HUES48 (cell line): ENCODE data around the gene PRRT1.

Source experiments
- H3K27ac ChIP-seq: one replicate; pipeline ENCODE4 v1.7.0; 2013; ENCODE audit warnings: low read depth, low read length, inconsistent platforms
- H3K27me3 ChIP-seq: 2 replicates; pipeline ENCODE4 v1.6.1; 2013; ENCODE audit warnings: mild to moderate bottlenecking, low read length; ENCODE audit not compliant: control insufficient read depth, insufficient read depth
- H3K36me3 ChIP-seq: 2 replicates; pipeline ENCODE4 v1.6.1; 2013; ENCODE audit warnings: low read length; ENCODE audit not compliant: control insufficient read depth, insufficient read depth
- H3K4me1 ChIP-seq: 2 replicates; pipeline ENCODE4 v1.6.1; 2013; ENCODE audit warnings: mild to moderate bottlenecking, low read length; ENCODE audit not compliant: control insufficient read depth, insufficient read depth
- H3K4me3 ChIP-seq: 2 replicates; pipeline ENCODE4 v1.5.1; 2013; ENCODE audit warnings: mild to moderate bottlenecking, low read depth, low read length
- H3K9ac ChIP-seq: 2 replicates; pipeline ENCODE4 v1.6.1; 2013; ENCODE audit warnings: mild to moderate bottlenecking, low read depth, low read length, moderate library complexity
- H3K9me3 ChIP-seq: 2 replicates; pipeline ENCODE4 v1.6.1; 2013; ENCODE audit warnings: low read length; ENCODE audit not compliant: control insufficient read depth, insufficient read depth

Gene PRRT1

DNA sequence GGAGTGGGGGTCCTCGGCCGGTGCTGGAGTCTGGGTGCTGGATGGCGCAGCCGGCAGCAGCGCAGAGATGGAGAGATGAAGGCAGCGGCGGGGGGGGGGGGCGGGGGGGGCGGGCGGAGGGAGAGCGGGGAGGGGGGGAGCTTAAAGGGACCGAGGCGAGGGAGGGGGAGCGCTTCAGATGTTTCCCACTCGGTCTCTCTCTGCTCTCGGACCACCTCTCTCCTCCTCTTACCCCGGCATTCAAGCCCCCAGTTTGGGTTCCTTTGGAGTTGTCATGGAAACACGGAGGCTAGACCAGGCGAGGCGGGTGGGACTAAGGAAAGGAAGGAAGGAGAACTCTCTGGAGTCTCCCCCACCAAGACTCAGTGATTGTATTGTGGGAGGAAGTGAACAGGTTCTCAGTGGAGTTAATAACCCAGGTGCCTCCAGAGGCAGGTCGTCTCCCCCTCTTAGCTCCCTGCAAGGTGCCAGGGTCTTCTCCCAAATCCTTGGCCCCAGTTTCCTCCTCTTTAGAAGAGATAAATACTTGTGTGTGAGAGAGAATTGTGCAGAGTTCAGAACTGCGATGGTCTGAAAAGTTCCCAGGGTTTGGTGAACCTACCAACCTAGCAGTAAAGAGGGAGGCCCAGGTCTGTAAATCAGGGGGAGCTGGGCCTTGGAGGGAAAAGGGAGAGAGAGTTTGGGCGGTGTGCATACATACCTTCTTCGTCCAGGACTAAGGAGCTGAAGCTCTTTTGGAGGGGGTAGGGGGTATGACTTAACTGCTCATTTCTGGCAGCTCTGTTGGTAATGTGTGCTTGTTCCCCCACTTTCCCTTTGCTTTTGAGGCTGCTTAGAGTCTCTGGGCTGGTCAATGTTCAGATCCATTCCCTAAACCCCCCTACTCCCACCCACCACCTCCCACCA, at the start of gene PRRT1:
Gene PRRT1 (minus strand): TSS at position 77 of the 906 bp plus-strand sequence. CDS start 112 bp downstream, outside the sequence.
- H3K36me3 ChIP-seq: peaks cover 15% of the 10 kb centered on the region
- H3K9me3 ChIP-seq: no peaks in the 10 kb centered on the region
- peaks cover 41% of the 10 kb centered on the region for H3K27me3 ChIP-seq
- H3K4me3 ChIP-seq: peak within 1 kb of the TSS; percentile 97
- peak within 1 kb of the TSS; percentile 94 for H3K27ac ChIP-seq
- peaks cover 27% of the 10 kb centered on the region for H3K4me1 ChIP-seq
- no peak within 1 kb of the TSS for H3K9ac ChIP-seq

- H3K9me3 ChIP-seq: no peaks in the 10 kb centered on the region
- H3K9ac ChIP-seq: no peak overlapping the region
- H3K4me1 ChIP-seq: peaks cover 8% of the 10 kb centered on the region; the same call in 1 of the 2 replicates
- no peak overlapping the region for H3K4me3 ChIP-seq
- no peaks in the 10 kb centered on the region for H3K27me3 ChIP-seq
- no peak overlapping the region for H3K27ac ChIP-seq
- no peaks in the 10 kb centered on the region for H3K36me3 ChIP-seq
Observed at GRCh38 chr6:32200711-32201475, 49.2 kb upstream of the PRRT1 start.

GRCh38 chr6:32198866-32199265, 47.1 kb upstream of the PRRT1 start:
- no peaks in the 10 kb centered on the region for H3K9me3 ChIP-seq
- H3K27ac ChIP-seq: no peak overlapping the region
- H3K4me3 ChIP-seq: no peak overlapping the region
- peaks cover 19% of the 10 kb centered on the region for H3K4me1 ChIP-seq
- no peak overlapping the region for H3K9ac ChIP-seq
- H3K36me3 ChIP-seq: no peaks in the 10 kb centered on the region
- H3K27me3 ChIP-seq: no peaks in the 10 kb centered on the region

GRCh38 chr6:32198345-32198696, 46.6 kb upstream of the PRRT1 start:
- no peaks in the 10 kb centered on the region for H3K9me3 ChIP-seq
- no peak overlapping the region for H3K27ac ChIP-seq
- H3K27me3 ChIP-seq: no peaks in the 10 kb centered on the region
- no peaks in the 10 kb centered on the region for H3K36me3 ChIP-seq
- H3K4me3 ChIP-seq: no peak overlapping the region
- H3K4me1 ChIP-seq: peaks cover 19% of the 10 kb centered on the region
- H3K9ac ChIP-seq: no peak overlapping the region

- Histone ChIP-seq H3K27ac (peak overlapping the region; percentile 100), H3K36me3 (no peaks in the 10 kb centered on the region), H3K4me3 (peak overlapping the region; percentile 82), H3K27me3 (no peaks in the 10 kb centered on the region), H3K9ac (peak overlapping the region; percentile 93), H3K9me3 (no peaks in the 10 kb centered on the region), H3K4me1 (peaks cover 28% of the 10 kb centered on the region)
Observed at GRCh38 chr6:32196682-32197616, 45.2 kb upstream of the PRRT1 start.

GRCh38 chr6:32195902-32196681, 44.4 kb upstream of the PRRT1 start:
- Histone ChIP-seq H3K9me3 (no peaks in the 10 kb centered on the region), H3K4me3 (peak overlapping the region; percentile 82), H3K27ac (peak overlapping the region; percentile 100), H3K27me3 (no peaks in the 10 kb centered on the region), H3K4me1 (peaks cover 28% of the 10 kb centered on the region), H3K9ac (peak overlapping the region; percentile 93), H3K36me3 (no peaks in the 10 kb centered on the region)

DNA sequence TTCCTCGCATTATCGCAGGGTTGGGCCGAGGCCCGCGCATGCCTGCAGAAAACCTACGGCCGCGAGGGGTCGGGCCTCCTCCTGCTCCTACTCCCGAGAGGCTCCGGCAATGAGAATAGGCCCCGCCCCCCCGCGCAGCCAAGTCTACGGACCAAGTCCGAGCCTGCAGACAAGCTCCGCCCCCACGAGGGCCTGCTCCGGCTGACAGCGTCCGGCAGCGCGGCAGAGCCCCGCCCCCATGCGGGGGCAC, 43.8 kb upstream of the PRRT1 start:
- Histone ChIP-seq H3K27me3 (no peaks in the 10 kb centered on the region), H3K9ac (peak overlapping the region; percentile 93; the same call in 1 of the 2 replicates), H3K9me3 (no peaks in the 10 kb centered on the region), H3K27ac (peak overlapping the region; percentile 100), H3K36me3 (no peaks in the 10 kb centered on the region), H3K4me3 (peak overlapping the region; percentile 82; the same call in 1 of the 2 replicates), H3K4me1 (peaks cover 33% of the 10 kb centered on the region)

DNA sequence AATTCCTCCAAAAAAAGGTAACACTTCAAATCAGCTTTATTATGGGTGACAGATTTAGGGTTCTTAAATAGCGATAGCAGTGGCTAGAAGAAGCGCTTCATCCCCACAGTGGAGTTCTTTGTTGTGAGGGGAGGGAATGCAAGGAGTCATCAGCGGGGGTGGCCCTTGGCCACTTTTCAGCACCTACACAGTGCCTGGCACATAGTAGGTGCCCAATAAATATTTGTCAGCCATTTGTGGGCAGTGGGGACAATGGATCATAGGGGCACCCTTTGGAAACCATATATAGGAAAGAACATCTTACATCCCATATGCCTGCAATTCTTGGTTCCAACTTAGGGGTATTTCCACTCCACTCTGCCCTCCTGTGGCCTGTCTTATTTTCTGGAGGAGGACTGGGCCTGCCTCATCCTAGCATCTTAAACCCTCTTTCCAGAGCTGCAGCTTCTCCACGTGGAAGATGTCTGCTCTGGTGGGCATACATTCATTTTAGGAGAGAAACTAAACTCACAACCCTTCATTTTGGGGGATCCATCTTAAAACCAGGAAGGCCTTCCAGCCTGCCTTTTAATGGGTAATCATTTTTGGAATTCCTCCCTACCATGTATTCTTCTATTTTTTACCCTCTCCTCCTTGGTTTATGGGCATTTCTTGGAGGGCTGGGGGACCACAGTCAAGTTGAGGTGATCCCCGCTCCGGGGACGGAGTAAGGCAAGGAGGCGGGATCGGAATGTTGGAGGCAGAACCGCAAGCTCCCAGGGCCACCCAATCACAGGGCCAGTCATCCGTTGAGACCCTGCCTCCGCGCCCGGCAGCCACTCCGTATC, 43.3 kb upstream of the PRRT1 start:
- Histone ChIP-seq H3K9ac (peak overlapping the region; percentile 71), H3K27ac (peak overlapping the region; percentile 100), H3K36me3 (no peaks in the 10 kb centered on the region), H3K4me3 (peak overlapping the region; percentile 80), H3K4me1 (peaks cover 35% of the 10 kb centered on the region), H3K9me3 (no peaks in the 10 kb centered on the region), H3K27me3 (no peaks in the 10 kb centered on the region)

- no peak overlapping the region for H3K4me3 ChIP-seq
Observed at GRCh38 chr6:32194388-32194787, 42.6 kb upstream of the PRRT1 start.

More at GRCh38 chr6:32194388-32194787, 42.6 kb upstream of the PRRT1 start:
- peaks cover 35% of the 10 kb centered on the region for H3K4me1 ChIP-seq
- H3K9me3 ChIP-seq: no peaks in the 10 kb centered on the region
- H3K9ac ChIP-seq: no peak overlapping the region
- H3K36me3 ChIP-seq: no peaks in the 10 kb centered on the region
- H3K27me3 ChIP-seq: no peaks in the 10 kb centered on the region
- H3K27ac ChIP-seq: peak overlapping the region; percentile 100
